Left ventricle myocardium inferior (tissue), 1 donor: ENCODE results near the gene GARIN1A. TPM values are rescaled to one million over a fixed set of nuclear protein-coding genes. Genes with fewer than 3 reads are reported as not detected.
A peak's percentile ranks its signal among the peaks of the same experiment; 100 is the strongest.
"Not testable (repeated sequence)": the region's sequence is repeated elsewhere in the genome, so short reads cannot be mapped to it uniquely, and the experiment has no call there.

Source experiments
- DNase-seq: peaks from one replicate; pipeline ENCODE4 v3.0.0-alpha.2; 2020
- H3K27ac ChIP-seq: fragments of 200-600 bp; replicated peaks from 2 replicates; pipeline ENCODE4 v1.8.0; 2021
- H3K27me3 ChIP-seq: fragments of 200-600 bp; 2 replicates; pipeline ENCODE4 v1.8.0; 2021; ENCODE audit warnings: low read depth
- H3K36me3 ChIP-seq: fragments of 200-600 bp; 2 replicates; pipeline ENCODE4 v1.8.0; 2021
- H3K4me1 ChIP-seq: fragments of 200-600 bp; 2 replicates; pipeline ENCODE4 v1.8.0; 2021
- H3K4me3 ChIP-seq: fragments of 200-600 bp; 2 replicates; pipeline ENCODE4 v1.8.0; 2021; ENCODE audit warnings: mild to moderate bottlenecking, moderate library complexity
- H3K9me3 ChIP-seq: fragments of 200-600 bp; replicated peaks from 2 replicates; pipeline ENCODE4 v1.8.0; 2021
- intact Hi-C: fragments of 100-400 bp; cut with micrococcal nuclease; formaldehyde crosslinking; loops from one replicate; pipeline ENCODE4 v1.11.0; 2022
- total RNA-seq: library from RNA; stranded (reverse); fragmentation: NEBNext Ultra II Directional; extraction: Animal tissue kit (Norgen Biotek cat#: 25700); gene quantifications from one replicate; pipeline ENCODE4 v1.2.1, GENCODE V29; 2021
- TF ChIP-seq, protein P1 (sequence below): fragments of 200-600 bp; IDR thresholded peaks from 2 replicates; pipeline ENCODE4 v1.8.0; 2021; ENCODE audit warnings: antibody characterized with exemption, mild to moderate bottlenecking, borderline replicate concordance
- donor health status: DM: no; HTN: yes; CAD: no; lungs with severe emphysema.

GARIN1A gene
- total RNA-seq, 1 donor from 2014 or later: 1.6 TPM

DNA sequence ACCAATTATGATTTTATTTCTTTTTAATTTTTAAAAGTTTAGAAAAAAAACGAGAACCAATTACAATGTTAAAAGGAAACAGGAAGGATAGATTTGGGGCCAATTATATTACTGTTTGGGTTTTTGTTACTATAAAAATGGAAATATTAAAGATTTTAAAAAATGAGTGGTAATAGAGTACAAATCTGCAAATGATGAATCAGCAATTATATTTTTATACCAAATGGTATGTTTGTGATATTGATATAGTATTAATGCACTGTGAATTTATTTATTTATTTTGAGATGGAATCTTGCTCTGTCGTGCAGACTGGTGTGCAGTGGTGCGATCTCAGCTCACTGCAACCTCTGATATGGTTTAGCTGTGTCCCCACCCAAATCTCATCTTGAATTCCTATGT lies 11.5 kb upstream of the GARIN1A start:
- TF ChIP-seq, protein P1, sequence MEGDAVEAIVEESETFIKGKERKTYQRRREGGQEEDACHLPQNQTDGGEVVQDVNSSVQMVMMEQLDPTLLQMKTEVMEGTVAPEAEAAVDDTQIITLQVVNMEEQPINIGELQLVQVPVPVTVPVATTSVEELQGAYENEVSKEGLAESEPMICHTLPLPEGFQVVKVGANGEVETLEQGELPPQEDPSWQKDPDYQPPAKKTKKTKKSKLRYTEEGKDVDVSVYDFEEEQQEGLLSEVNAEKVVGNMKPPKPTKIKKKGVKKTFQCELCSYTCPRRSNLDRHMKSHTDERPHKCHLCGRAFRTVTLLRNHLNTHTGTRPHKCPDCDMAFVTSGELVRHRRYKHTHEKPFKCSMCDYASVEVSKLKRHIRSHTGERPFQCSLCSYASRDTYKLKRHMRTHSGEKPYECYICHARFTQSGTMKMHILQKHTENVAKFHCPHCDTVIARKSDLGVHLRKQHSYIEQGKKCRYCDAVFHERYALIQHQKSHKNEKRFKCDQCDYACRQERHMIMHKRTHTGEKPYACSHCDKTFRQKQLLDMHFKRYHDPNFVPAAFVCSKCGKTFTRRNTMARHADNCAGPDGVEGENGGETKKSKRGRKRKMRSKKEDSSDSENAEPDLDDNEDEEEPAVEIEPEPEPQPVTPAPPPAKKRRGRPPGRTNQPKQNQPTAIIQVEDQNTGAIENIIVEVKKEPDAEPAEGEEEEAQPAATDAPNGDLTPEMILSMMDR: no peak
- no peaks in the 10 kb centered on the region for H3K27me3 ChIP-seq
- no peak overlapping the region for H3K27ac ChIP-seq
- peaks cover 17% of the 10 kb centered on the region for H3K9me3 ChIP-seq
- DNase-seq: no peak
- peaks cover 6% of the 10 kb centered on the region for H3K36me3 ChIP-seq
- intact Hi-C loops: no loop called here
- no peaks in the 10 kb centered on the region for H3K4me1 ChIP-seq
- no peak overlapping the region for H3K4me3 ChIP-seq

DNA sequence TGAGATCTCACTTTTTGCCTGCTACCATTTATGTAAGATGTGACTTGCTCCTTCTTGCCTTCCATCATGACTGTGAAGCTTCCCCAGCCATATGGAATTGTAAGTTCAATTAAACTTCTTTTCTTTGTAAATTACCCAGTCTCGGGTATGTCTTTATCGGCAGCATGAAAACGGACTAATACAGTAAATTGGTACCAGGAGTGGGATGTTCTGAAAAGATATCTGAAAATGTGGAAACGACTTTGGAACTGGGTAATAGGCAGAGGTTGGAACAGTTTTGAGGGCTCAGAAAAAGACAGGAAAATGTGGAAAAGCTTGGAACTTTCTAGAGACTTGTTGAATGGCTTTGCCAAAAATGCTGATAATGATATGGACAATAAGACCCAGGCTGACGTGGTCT lies 10.6 kb upstream of the GARIN1A start:
- no peak overlapping the region for H3K4me3 ChIP-seq
- H3K9me3 ChIP-seq: peaks cover 17% of the 10 kb centered on the region
- H3K27me3 ChIP-seq: no peaks in the 10 kb centered on the region
- H3K36me3 ChIP-seq: peaks cover 6% of the 10 kb centered on the region
- TF ChIP-seq, protein P1: no peak
- no peak for DNase-seq
- no peak overlapping the region for H3K27ac ChIP-seq
- H3K4me1 ChIP-seq: no peaks in the 10 kb centered on the region
- intact Hi-C loops: no loop called here

DNA sequence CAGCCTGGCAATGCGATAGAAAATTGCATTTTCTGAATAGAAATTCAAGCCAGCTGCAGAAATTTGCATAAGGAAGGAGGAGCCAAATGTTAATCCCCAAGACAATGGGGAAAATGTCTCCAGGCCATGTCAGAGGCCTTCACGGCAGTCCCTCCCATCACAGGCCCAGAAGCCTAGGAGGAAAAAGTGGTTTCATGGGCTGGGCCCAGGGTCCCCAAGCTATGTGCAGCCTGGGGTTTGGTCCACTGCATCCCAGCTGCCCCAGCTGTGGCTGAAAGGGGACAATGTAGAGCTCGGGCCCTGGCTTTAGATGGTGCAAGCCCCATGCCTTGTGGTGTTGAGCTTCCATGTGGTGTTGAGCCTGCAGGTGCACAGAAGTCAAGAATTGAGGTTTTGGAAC lies 10.0 kb upstream of the GARIN1A start:
- Histone ChIP-seq H3K27me3 (no peaks in the 10 kb centered on the region), H3K27ac (no peak overlapping the region), H3K36me3 (peaks cover 6% of the 10 kb centered on the region), H3K9me3 (peaks cover 17% of the 10 kb centered on the region), H3K4me3 (no peak overlapping the region), H3K4me1 (no peaks in the 10 kb centered on the region)
- TF ChIP-seq, protein P1: no peak
- DNase-seq: no peak
- intact Hi-C loops: no loop called here

DNA sequence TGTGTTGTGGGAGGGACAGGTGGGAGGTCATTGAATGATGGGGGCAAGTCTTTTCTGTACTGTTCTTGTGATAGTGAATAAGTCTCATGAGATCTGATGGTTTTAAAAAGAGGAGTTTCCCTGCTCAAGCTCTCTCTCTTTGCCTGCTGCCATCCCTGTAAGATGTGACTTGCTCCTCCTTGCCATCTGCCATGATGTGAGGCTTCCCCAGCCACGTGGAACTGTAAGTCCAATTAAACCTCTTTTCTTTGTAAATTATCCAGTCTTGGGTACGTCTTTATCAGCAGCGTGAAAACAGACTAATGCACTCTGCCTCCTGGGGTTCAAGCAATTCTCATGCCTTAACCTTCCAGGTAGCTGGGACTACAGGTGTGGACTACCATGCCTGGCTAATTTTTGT lies 8.9 kb upstream of the GARIN1A start:
- H3K4me3 ChIP-seq, DNase-seq, H3K4me1 ChIP-seq, intact Hi-C loops, H3K27ac ChIP-seq, H3K36me3 ChIP-seq, H3K27me3 ChIP-seq: not testable (repeated sequence)
- H3K9me3 ChIP-seq: peaks cover 17% of the 10 kb centered on the region

DNA sequence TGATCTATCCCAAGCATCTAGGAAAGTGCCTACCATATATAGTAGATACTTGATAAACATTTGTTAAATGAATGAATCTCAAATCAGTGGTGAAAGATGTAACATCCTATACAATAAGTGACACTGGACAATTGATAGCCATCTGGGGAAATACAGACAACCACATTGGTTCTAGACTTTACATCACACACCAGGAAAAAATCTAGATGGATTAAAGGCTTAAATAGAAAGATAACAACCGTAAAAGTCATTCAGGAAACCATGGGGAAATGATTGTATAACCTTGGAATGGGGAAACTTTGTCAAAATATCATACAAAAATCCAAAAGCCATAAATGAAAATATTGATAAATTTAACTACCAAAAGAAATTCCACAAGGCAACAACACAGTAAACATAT lies 7.0 kb upstream of the GARIN1A start:
- H3K27ac ChIP-seq: no peak overlapping the region
- intact Hi-C loops: no loop called here
- H3K4me1 ChIP-seq: no peaks in the 10 kb centered on the region
- H3K27me3 ChIP-seq: no peaks in the 10 kb centered on the region
- DNase-seq: no peak
- H3K4me3 ChIP-seq: no peak overlapping the region
- peaks cover 6% of the 10 kb centered on the region for H3K36me3 ChIP-seq
- peaks cover 17% of the 10 kb centered on the region for H3K9me3 ChIP-seq
- TF ChIP-seq, protein P1: no peak

DNA sequence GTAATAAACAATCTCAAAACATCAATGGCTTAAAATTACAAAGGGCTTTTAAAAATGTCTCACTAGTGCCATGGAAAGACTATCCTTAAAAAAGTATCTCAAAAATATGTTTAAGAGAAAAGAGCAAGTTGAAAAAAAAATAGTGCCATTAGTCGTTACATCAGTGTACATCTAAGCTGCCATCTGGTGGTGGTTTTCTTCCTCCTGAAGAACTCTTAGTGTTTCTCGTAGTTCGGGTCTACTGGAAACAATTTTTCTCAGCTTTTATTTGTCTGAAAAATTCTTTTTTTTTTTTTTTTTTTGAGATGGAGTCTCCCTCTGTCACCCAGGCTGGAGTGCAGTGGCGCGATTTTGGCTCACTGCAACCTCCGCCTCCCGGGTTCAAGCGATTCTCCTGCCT lies 5.9 kb upstream of the GARIN1A start:
- Histone ChIP-seq H3K4me3 (no peak overlapping the region), H3K9me3 (peaks cover 13% of the 10 kb centered on the region), H3K27me3 (no peaks in the 10 kb centered on the region), H3K4me1 (no peaks in the 10 kb centered on the region), H3K27ac (no peak overlapping the region), H3K36me3 (peaks cover 6% of the 10 kb centered on the region)
- intact Hi-C loops: no loop called here
- TF ChIP-seq, protein P1: peak; percentile 18
- DNase-seq: no peak
